HG02870 (cell line): ENCODE results near the gene PCDHA13.
"Not testable (repeated sequence)": the region's sequence is repeated elsewhere in the genome, so short reads cannot be mapped to it uniquely, and the experiment has no call there.

Experiments
- ATAC-seq: cut with Tn5 transposase; IDR thresholded peaks from one replicate; pipeline ENCODE4 v1.9.1; 2021; ENCODE audit warnings: mild to moderate bottlenecking, moderate library complexity; ENCODE audit not compliant: unreplicated experiment

PCDHA13 gene

GRCh38 chr5:140881889-140882590, at the start of gene PCDHA13:
Gene PCDHA13 (plus strand): TSS chr5:140882124. CDS start chr5:140882269, 145 bp downstream.
- ATAC-seq = no peak

GRCh38 chr5:140833993-140834392, 47.9 kb upstream of the PCDHA13 start, which contains the start of gene PCDHA7:
Gene PCDHA7 (plus strand): TSS chr5:140834269. CDS start chr5:140834384, 115 bp downstream.
- ATAC-seq = no peak

GRCh38 chr5:140834439-140835008, 47.4 kb upstream of the PCDHA13 start:
- ATAC-seq = not testable (repeated sequence)

GRCh38 chr5:140835622-140836510, 46.1 kb upstream of the PCDHA13 start:
- no peak for ATAC-seq

DNA sequence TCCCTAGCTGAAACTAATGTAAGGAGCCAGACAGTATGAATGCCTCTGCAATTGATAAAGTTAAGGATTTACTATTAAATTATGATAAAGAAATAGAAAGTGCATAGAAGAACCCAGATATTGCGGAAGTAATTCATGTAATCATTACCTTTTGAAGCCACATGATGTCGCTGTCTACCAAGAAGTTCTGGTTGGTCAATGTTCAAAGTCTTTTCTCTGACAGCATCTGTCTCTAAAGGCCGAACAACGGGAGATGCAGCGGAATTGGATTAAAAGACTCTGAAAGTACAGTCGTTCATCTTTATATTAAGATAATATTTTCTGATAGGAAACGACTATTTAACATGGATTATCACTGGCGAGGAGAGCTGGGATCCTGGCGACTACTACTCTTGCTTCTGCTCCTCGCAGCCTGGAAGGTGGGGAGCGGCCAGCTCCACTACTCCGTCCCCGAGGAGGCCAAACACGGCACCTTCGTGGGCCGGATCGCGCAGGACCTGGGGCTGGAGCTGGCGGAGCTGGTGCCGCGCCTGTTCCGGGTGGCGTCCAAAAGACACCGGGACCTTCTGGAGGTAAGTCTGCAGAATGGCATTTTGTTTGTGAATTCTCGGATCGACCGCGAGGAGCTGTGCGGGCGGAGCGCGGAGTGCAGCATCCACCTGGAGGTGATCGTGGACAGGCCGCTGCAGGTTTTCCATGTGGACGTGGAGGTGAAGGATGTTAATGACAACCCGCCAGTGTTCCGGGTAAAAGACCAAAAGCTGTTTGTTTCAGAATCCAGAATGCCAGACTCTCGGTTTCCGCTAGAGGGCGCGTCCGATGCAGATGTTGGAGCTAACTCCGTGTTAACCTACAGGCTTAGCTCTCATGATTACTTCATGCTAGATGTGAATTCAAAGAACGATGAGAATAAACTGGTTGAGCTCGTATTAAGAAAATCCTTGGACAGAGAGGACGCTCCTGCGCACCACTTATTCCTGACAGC, 40.7 kb upstream of the PCDHA13 start, which contains the start of gene PCDHA8:
Gene PCDHA8, plus strand, starts transcription at position 210 of the 985 bp plus-strand sequence. Its CDS starts 135 bp downstream, at position 345.
- no peak for ATAC-seq

GRCh38 chr5:140842798-140843733, 38.9 kb upstream of the PCDHA13 start:
- ATAC-seq = no peak

- ATAC-seq = not testable (repeated sequence)
These were observed 33.5 kb upstream of the PCDHA13 start, which contains the start of gene PCDHA9 for GRCh38 chr5:140848139-140849102. Gene PCDHA9 (plus strand): TSS chr5:140848382. CDS start chr5:140848496, 114 bp downstream.

GRCh38 chr5:140849831-140850634, 31.9 kb upstream of the PCDHA13 start:
- ATAC-seq = not testable (repeated sequence)

DNA sequence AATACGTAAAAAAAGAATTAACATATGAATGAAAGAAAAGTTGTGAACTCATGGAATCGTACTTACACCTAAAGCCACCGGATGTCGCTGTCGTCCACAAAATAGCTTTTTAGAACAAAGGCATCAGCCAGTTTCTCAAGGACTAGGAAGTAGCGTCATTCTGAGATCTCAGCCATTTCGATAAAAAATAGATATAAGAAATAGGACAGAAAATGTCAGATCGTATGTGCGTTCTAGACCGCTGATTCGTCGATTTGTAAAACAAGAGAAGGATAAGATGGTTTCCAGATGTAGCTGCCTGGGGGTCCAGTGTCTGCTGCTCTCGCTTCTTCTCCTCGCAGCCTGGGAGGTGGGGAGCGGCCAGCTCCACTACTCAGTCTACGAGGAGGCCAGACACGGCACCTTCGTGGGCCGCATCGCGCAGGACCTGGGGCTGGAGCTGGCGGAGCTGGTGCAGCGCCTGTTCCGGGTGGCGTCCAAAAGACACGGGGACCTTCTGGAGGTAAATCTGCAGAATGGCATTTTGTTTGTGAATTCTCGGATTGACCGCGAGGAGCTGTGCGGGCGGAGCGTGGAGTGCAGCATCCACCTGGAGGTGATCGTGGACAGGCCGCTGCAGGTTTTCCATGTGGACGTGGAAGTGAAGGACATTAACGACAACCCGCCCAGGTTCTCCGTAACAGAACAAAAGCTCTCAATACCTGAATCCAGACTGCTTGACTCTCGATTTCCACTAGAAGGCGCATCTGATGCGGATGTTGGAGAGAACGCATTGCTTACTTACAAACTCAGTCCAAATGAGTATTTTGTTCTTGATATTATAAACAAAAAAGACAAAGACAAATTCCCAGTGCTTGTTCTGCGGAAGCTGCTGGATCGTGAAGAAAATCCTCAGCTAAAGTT, 25.9 kb upstream of the PCDHA13 start, which contains the start of gene PCDHA10:
Gene PCDHA10, plus strand, starts transcription at position 126 of the 903 bp plus-strand sequence. Its CDS starts 152 bp downstream, at position 278.
- no peak for ATAC-seq

DNA sequence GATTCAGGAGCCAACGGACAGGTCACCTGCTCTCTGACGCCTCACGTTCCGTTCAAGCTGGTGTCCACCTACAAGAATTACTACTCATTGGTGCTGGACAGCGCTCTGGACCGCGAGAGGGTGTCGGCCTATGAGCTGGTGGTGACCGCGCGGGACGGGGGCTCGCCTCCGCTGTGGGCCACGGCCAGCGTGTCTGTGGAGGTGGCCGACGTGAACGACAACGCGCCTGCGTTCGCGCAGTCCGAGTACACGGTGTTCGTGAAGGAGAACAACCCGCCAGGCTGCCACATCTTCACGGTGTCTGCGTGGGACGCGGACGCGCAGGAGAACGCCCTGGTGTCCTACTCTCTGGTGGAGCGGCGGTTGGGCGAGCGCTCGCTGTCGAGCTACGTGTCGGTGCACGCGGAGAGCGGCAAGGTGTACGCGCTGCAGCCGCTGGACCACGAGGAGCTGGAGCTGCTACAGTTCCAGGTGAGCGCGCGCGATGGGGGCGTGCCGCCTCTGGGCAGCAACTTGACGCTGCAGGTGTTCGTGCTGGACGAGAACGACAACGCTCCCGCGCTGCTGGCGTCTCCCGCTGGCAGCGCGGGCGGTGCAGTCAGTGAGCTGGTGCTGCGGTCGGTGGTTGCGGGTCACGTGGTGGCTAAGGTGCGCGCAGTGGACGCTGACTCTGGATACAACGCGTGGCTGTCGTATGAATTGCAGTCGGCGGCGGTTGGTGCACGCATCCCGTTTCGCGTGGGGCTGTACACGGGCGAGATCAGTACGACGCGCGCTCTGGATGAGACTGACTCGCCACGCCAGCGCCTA, 24.5 kb upstream of the PCDHA13 start:
- no peak for ATAC-seq

- no peak for ATAC-seq
These were observed 24.0 kb upstream of the PCDHA13 start for GRCh38 chr5:140857987-140858240.

- ATAC-seq = no peak
These were observed 19.3 kb upstream of the PCDHA13 start for GRCh38 chr5:140862441-140863295.

- no peak for ATAC-seq
These were observed 13.0 kb upstream of the PCDHA13 start, which contains the start of gene PCDHA11 for GRCh38 chr5:140868721-140869554. Gene PCDHA11 (plus strand): TSS chr5:140868957. CDS start chr5:140869104, 147 bp downstream.
